HepG2 (cell line): ENCODE data around the gene CEP43.

Experiments used
- KDM1A ChIP-seq: IDR thresholded peaks from 2 replicates; pipeline ENCODE4 v1.6.1; 2016; ENCODE audit warnings: missing compliant biosample characterization
- MZF1 ChIP-seq: sonication (generic); formaldehyde crosslinking; IDR thresholded peaks from 2 replicates; pipeline ENCODE4 v1.8.1; 2023; ENCODE audit warnings: mild to moderate bottlenecking, missing genetic modification reagents, borderline replicate concordance
- NFYB ChIP-seq: sonication (generic); formaldehyde crosslinking; IDR thresholded peaks from 2 replicates; pipeline ENCODE4 v1.4.0; 2020; ENCODE audit warnings: missing genetic modification reagents
- ZNF317 ChIP-seq: sonication (generic); formaldehyde crosslinking; IDR thresholded peaks from 2 replicates; pipeline ENCODE4 v1.5.0; 2020; ENCODE audit warnings: mild to moderate bottlenecking, missing genetic modification reagents

DNA sequence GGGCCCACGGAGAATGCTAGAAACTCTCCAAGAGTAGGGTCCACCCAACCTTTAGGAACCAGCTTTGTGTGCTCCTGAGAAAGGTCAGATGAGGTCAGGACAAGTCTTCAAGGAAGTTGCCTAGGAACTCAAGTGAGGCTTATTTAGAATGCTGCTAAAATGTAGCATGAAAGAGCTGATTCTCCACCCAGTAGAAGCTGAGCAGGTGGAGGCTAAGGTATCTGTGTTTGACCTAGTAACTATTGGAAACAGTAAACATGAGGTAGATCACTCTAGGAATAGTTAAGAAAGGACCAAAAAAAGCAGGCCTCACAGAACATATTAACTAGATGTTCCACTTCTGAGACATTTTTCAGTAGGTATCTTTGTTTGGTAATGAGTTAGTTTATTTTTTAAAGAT lies 13.9 kb downstream of the CEP43 start:
- TF ChIP-seq NFYB (no peak), KDM1A (CRISPR knock-in tag) (no peak), MZF1 (CRISPR knock-in tag) (no peak), ZNF317 (CRISPR knock-in tag) (no peak)
